Stimulated activated CD4-positive, alpha-beta T cell treated with anti-CD3 and anti-CD28 coated beads, Interleukin-1b, Interleukin-23, amount 100 ng/mL, for 4 hours (primary cell): Measurements from ENCODE around the gene BOLA1.
"Not testable (repeated sequence)": the region's sequence is repeated elsewhere in the genome, so short reads cannot be mapped to it uniquely, and the experiment has no call there.

Experiments
- DNase-seq, 2 donors: peaks; one replicate each; pipeline ENCODE4 v3.0.0-alpha.2; 2020; ENCODE audit warnings: low read depth in 2 of 2

BOLA1 gene

GRCh38 chr1:149887196-149887455, 12.2 kb upstream of the BOLA1 start:
- not testable (repeated sequence) for DNase-seq

- peak; percentile 34 to 58 for DNase-seq
These were observed 11.7 kb upstream of the BOLA1 start for GRCh38 chr1:149887456-149888246.

GRCh38 chr1:149888247-149888998, 10.9 kb upstream of the BOLA1 start:
- DNase-seq = peak; percentile 49 to 61

- no peak for DNase-seq
These were observed 10.4 kb upstream of the BOLA1 start for GRCh38 chr1:149888999-149889289.

GRCh38 chr1:149896575-149896974, 2.8 kb upstream of the BOLA1 start:
- no peak for DNase-seq

GRCh38 chr1:149903836-149904491, 4.6 kb downstream of the BOLA1 start:
- no peak for DNase-seq

GRCh38 chr1:149906570-149907075, 7.3 kb downstream of the BOLA1 start:
- DNase-seq = no peak

- no peak for DNase-seq
These were observed 15.2 kb downstream of the BOLA1 start for GRCh38 chr1:149914545-149914944.

GRCh38 chr1:149915429-149916192, 16.2 kb downstream of the BOLA1 start:
- DNase-seq = no peak

- no peak for DNase-seq
These were observed 17.0 kb downstream of the BOLA1 start for GRCh38 chr1:149916193-149916897.

- no peak for DNase-seq
These were observed 17.5 kb downstream of the BOLA1 start for GRCh38 chr1:149916898-149917252.

GRCh38 chr1:149917571-149918144, 18.3 kb downstream of the BOLA1 start, which contains the start of gene SV2A:
Gene SV2A, minus strand, starts transcription at chr1:149917844. Its CDS starts 4,004 bp downstream, at chr1:149913840.
- peak; percentile 15 to 40 for DNase-seq

- DNase-seq = no peak
These were observed 24.3 kb downstream of the BOLA1 start for GRCh38 chr1:149923626-149924025.

- DNase-seq = no peak
These were observed 26.0 kb downstream of the BOLA1 start for GRCh38 chr1:149925345-149925744.

GRCh38 chr1:149925751-149926150, 26.4 kb downstream of the BOLA1 start:
- DNase-seq = no peak

- no peak for DNase-seq
These were observed 26.9 kb downstream of the BOLA1 start for GRCh38 chr1:149926296-149926695.

- no peak for DNase-seq
These were observed 27.7 kb downstream of the BOLA1 start for GRCh38 chr1:149927056-149927562.

- DNase-seq = peak; percentile 91 to 93
These were observed 28.4 kb downstream of the BOLA1 start, which contains the start of gene SF3B4 for GRCh38 chr1:149927563-149928400. Gene SF3B4, minus strand, starts transcription at chr1:149927803. Its CDS starts 44 bp downstream, at chr1:149927759.

- no peak for DNase-seq
These were observed 29.0 kb downstream of the BOLA1 start for GRCh38 chr1:149928401-149928724.

- no peak for DNase-seq
These were observed 30.5 kb downstream of the BOLA1 start for GRCh38 chr1:149929856-149930255.
